A673 (cell line): ENCODE measurements around the gene FCER1G.

Source experiments
- EZH2 ChIP-seq: fragments of 200-600 bp; sonication (generic); IDR thresholded peaks from 2 replicates; pipeline ENCODE4 v1.6.1; 2017; ENCODE audit warnings: borderline replicate concordance, low read depth, mild to moderate bottlenecking, mixed read lengths, antibody characterized with exemption, low read length; ENCODE audit not compliant: poor library complexity, severe bottlenecking
- TF ChIP-seq, protein P1 (sequence below): fragments of 300-800, 200-600 bp; sonication (generic); conservative IDR thresholded peaks from 2 replicates; pipeline ENCODE4 v1.5.1; 2017; ENCODE audit warnings: low read depth, mild to moderate bottlenecking, antibody characterized with exemption, low read length, moderate library complexity, mixed read lengths

DNA sequence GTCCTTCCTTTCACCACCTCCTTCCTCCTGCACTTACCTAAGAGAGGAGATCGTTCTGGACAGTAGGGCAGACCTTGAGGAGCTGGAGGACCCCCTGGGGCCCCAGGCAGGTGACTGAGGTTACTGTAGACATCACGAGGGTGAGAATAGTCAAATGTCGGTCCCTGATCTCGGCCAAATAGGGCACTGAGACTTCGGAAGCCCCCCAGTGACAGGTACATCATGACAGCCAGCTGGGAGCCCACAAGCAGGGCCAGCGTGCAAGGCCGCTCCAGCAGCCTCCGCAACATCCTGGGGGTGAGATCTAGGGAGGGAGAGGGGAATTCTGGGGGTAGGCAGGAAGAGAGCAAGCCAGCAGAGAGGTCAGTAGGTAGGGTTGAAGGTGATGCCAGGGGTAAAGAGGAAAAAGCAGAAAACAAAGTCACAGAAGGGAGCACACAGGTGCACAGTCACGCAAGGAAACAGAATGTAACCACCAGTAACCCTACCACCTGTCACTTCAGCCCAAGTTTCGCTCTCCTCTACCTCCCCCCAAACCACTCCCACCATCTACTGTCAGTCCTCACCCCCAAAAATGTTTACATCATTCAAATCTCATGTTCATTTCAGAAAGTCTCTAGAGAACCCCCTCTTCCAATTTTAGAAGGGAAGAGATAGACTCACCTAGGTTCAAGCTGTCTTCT is 39.2 kb upstream of the FCER1G start:
- TF ChIP-seq, protein P1, sequence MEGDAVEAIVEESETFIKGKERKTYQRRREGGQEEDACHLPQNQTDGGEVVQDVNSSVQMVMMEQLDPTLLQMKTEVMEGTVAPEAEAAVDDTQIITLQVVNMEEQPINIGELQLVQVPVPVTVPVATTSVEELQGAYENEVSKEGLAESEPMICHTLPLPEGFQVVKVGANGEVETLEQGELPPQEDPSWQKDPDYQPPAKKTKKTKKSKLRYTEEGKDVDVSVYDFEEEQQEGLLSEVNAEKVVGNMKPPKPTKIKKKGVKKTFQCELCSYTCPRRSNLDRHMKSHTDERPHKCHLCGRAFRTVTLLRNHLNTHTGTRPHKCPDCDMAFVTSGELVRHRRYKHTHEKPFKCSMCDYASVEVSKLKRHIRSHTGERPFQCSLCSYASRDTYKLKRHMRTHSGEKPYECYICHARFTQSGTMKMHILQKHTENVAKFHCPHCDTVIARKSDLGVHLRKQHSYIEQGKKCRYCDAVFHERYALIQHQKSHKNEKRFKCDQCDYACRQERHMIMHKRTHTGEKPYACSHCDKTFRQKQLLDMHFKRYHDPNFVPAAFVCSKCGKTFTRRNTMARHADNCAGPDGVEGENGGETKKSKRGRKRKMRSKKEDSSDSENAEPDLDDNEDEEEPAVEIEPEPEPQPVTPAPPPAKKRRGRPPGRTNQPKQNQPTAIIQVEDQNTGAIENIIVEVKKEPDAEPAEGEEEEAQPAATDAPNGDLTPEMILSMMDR: no peak
- no peak for TF ChIP-seq EZH2
